Stimulated activated memory B cell treated with anti-CD40 and anti-IgM and Interleukin-4, amounts not matched to agents 10 μg/mL and 1 μg/mL and 100 μg/mL, for 72 hours (primary cell): Measurements from ENCODE around the gene FOXG1.

Experiments used
- ATAC-seq: fragments of 150-1000 bp; cut with Tn5 transposase; 2 replicates; pipeline ENCODE4 v1.10.0; 2021
- H3K27ac Mint-ChIP-seq: one replicate; pipeline ENCODE4 v1.8.0; 2022; ENCODE audit warnings: mild to moderate bottlenecking, mixed read lengths
- H3K27me3 Mint-ChIP-seq: one replicate; pipeline ENCODE4 v1.8.0; 2022; ENCODE audit warnings: mixed read lengths
- H3K36me3 Mint-ChIP-seq: one replicate; pipeline ENCODE4 v1.8.0; 2022; ENCODE audit warnings: mixed read lengths
- H3K4me1 Mint-ChIP-seq: one replicate; pipeline ENCODE4 v1.8.0; 2022; ENCODE audit warnings: mixed read lengths
- H3K4me3 Mint-ChIP-seq: one replicate; pipeline ENCODE4 v1.8.0; 2022; ENCODE audit warnings: mild to moderate bottlenecking, moderate library complexity, mixed read lengths
- H3K9me3 Mint-ChIP-seq: one replicate; pipeline ENCODE4 v1.8.0; 2022; ENCODE audit warnings: mixed read lengths

FOXG1 gene

DNA sequence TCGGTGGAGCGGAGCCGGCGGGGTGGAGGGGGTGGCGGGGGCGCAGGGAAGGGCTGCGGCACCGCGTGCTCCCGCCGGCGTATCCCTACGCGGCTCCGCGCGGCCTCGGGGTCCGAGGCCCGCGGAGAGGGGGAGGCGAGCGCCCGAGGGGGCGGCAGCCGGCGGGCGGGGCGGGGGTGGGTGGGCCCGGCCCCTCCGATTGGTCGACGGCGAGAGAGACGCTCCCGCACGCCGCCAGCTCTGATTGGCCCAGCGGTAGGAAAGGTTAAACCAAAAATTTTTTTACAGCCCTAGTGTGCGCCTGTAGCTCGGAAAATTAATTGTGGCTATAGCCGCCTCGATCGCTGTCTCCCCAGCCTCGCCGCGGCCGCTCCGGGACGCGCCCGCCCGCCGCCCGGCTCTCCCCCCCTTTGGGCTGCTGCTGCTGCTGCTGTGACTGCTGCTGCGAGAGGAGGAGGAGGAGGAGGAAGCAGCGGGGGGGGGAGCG, at the start of gene FOXG1:
Gene FOXG1, plus strand, starts transcription at position 319 of the 487 bp plus-strand sequence. CDS start 493 bp downstream, outside the sequence.
- peaks cover 14% of the 10 kb centered on the region for H3K4me1 Mint-ChIP-seq
- no peak within 1 kb of the TSS for H3K27ac Mint-ChIP-seq
- peaks cover 71% of the 10 kb centered on the region for H3K27me3 Mint-ChIP-seq
- no peak for ATAC-seq
- H3K4me3 Mint-ChIP-seq, result peak within 1 kb of the TSS; percentile 67
- H3K36me3 Mint-ChIP-seq, result peaks cover 5% of the 10 kb centered on the region
- H3K9me3 Mint-ChIP-seq, result peaks cover 10% of the 10 kb centered on the region

DNA sequence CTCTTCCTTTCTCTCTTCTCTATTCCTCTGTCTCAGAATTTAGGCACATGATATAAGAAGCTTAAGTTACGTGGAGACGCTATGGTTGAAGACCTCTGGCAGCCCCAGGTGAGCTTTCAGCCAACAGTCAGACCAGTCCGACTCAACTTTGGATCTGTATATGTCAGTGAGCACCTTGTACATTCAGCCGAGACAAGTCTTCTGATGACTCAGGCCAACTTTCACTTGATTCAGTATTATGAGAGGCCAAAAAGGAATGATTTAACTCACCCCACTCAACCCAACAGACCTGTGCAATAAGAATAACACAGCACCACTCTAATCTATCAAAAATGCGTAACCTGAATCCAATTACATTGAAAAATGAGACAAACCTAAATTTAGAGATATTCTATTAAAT, 47.5 kb upstream of the FOXG1 start:
- no peaks in the 10 kb centered on the region for H3K27me3 Mint-ChIP-seq
- no peak overlapping the region for H3K27ac Mint-ChIP-seq
- H3K9me3 Mint-ChIP-seq, result peaks cover 7% of the 10 kb centered on the region
- no peaks in the 10 kb centered on the region for H3K36me3 Mint-ChIP-seq
- H3K4me1 Mint-ChIP-seq, result no peaks in the 10 kb centered on the region
- no peak overlapping the region for H3K4me3 Mint-ChIP-seq
- no peak for ATAC-seq

DNA sequence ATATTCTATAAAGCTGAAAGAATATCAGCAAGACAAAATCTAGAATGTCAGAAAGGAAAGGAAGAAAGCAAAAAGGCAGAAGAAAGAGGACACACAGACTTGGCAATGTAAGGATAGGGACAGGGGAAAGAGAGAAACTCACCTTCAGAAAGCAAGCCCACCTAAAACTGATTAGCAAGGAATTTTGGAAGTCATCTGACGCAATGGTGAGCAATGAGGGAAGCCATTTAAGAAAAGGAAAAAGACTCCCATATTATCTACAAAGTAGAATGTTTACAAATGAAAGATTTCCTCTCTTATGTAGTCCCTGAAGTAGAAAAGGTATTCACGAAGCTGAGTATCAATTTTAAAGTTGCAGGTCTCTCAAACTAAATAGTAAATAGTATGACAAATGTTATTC, 35.2 kb upstream of the FOXG1 start:
- Mint-ChIP-seq H3K4me3 (no peak overlapping the region), H3K9me3 (peaks cover 5% of the 10 kb centered on the region), H3K27me3 (no peaks in the 10 kb centered on the region), H3K4me1 (no peaks in the 10 kb centered on the region), H3K27ac (no peak overlapping the region), H3K36me3 (no peaks in the 10 kb centered on the region)
- ATAC-seq, result no peak

DNA sequence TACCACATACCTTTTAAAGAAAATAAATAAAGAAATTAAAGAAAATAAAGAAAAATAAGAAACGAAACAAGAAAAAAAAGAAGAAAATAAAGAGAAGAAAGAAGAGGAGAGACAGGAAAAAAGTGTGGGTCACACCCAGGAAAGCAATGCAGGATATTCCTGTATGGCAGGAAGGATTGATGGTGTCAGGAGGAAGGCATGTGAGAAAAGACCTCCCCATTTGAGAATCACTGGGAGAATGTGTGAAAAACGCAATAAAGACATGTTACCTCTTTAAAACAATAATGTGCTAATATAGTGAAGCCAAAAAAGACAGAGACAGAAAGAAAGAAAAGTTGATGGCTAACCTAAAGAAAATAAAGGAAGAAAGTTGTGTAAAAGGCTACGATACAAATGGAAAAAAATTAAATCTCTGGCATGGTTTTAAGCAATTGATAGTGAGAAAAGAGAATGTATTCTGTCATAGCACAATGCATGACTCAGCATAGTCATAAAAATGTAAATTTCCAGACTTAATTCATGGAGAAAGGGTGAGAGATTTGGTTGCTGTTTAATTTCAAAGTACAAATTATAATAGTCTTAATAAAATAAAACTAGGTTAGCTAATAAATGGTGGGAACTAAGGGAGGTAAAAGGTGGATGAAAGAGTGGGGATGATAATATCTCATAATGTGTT, 24.3 kb upstream of the FOXG1 start:
- no peak for ATAC-seq
- Mint-ChIP-seq H3K9me3 (peaks cover 7% of the 10 kb centered on the region), H3K36me3 (no peaks in the 10 kb centered on the region), H3K27me3 (no peaks in the 10 kb centered on the region), H3K4me1 (no peaks in the 10 kb centered on the region), H3K27ac (no peak overlapping the region), H3K4me3 (no peak overlapping the region)

DNA sequence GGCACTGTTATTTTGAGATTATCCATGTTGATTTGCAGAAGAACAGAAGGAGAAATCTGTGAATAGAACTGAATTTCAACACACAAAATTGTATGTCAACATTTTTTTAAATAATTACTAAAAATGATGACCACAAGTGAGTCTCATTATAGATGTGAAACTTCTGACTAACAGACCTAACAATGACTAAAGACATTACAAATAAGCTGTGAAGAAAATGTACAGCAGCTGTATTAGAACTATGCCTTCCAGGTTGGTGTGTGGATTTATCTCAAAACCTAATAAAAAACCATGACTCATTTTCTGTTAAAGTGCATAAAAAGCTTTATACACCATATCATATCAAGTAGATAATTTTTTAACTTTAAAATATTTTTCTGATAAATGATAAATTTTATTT, 22.5 kb upstream of the FOXG1 start:
- no peak overlapping the region for H3K4me3 Mint-ChIP-seq
- H3K4me1 Mint-ChIP-seq, result no peaks in the 10 kb centered on the region
- H3K36me3 Mint-ChIP-seq, result no peaks in the 10 kb centered on the region
- no peak for ATAC-seq
- peaks cover 7% of the 10 kb centered on the region for H3K9me3 Mint-ChIP-seq
- no peaks in the 10 kb centered on the region for H3K27me3 Mint-ChIP-seq
- no peak overlapping the region for H3K27ac Mint-ChIP-seq

DNA sequence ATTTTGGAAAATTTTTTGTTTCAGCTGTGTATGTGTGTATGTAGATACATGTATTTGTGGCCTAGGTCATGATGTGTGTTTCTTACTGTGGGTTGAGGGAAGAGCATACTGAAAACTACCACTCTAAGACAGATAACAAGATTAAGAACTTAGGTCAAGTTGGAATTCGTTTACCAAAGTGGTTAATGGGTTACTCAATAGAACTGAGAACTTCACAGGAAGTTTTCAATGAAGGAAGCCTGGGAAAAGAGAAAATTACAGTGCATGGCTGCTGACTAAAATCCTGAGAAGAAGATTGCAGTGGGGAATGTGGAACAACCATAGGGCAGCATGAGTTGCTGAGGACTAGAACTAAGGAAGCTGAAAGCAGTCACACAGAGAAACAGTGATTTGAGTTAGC, 21.4 kb upstream of the FOXG1 start:
- Mint-ChIP-seq H3K36me3 (no peaks in the 10 kb centered on the region), H3K27me3 (no peaks in the 10 kb centered on the region)
- ATAC-seq, result no peak

DNA sequence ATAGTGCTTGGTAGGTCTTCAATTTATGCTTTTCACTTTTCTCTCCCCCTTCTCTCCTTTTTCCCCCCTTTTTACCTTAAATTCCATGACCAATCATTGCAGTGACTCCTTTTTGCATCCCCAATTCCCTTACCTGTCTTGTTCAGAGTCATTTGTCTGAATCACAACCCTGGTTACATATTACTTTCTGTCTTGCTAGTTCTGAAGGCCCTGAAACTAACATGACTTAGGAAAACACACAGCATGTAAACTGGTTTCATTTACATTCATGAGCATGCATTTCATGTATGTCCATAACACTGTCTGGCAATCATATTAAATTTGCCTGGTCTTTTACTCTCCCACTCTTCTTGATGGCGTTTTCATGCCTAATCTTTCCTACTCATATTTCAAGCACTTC, 20.3 kb upstream of the FOXG1 start:
- Mint-ChIP-seq H3K27me3 (no peaks in the 10 kb centered on the region), H3K9me3 (peaks cover 7% of the 10 kb centered on the region)
- no peak for ATAC-seq

More for the DNA sequence above, 21.4 kb upstream of the FOXG1 start:
- Mint-ChIP-seq H3K4me1 (no peaks in the 10 kb centered on the region), H3K4me3 (no peak overlapping the region), H3K27ac (no peak overlapping the region), H3K9me3 (peaks cover 7% of the 10 kb centered on the region)

DNA sequence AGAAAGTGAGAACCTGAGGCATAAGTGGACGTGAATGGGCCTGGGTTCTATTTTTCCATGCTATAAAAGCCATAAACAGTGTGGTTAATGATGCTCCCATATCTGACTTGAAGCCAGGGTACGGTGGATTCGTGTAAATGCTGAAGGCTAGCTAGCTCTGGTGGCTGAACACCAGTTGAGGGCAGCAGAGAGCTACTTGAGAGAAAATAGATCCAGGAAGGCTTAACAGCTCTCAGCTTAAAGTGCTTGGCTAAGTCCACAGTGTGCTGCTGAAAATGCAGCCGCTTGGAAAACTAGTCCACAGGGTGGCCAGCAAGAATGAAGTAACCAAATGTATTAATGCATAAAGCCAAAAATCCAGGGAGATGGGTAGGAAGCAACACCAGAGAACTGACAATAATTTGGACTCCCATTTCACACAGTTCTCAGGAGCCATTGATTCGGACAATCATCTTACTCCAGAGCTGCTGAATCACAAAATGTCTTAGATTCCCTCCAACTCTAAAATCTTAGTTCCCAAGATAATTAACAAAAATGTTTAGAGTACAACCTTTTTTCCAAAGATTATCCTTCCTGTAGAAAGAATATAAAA, 15.0 kb upstream of the FOXG1 start:
- ATAC-seq, result no peak
- H3K27ac Mint-ChIP-seq, result no peak overlapping the region
- H3K36me3 Mint-ChIP-seq, result no peaks in the 10 kb centered on the region
- peaks cover 35% of the 10 kb centered on the region for H3K27me3 Mint-ChIP-seq
- H3K4me1 Mint-ChIP-seq, result peaks cover 9% of the 10 kb centered on the region
- H3K9me3 Mint-ChIP-seq, result peaks cover 5% of the 10 kb centered on the region
- no peak overlapping the region for H3K4me3 Mint-ChIP-seq

More for the DNA sequence above, 20.3 kb upstream of the FOXG1 start:
- H3K36me3 Mint-ChIP-seq, result no peaks in the 10 kb centered on the region
- H3K4me1 Mint-ChIP-seq, result no peaks in the 10 kb centered on the region
- no peak overlapping the region for H3K4me3 Mint-ChIP-seq
- H3K27ac Mint-ChIP-seq, result no peak overlapping the region

DNA sequence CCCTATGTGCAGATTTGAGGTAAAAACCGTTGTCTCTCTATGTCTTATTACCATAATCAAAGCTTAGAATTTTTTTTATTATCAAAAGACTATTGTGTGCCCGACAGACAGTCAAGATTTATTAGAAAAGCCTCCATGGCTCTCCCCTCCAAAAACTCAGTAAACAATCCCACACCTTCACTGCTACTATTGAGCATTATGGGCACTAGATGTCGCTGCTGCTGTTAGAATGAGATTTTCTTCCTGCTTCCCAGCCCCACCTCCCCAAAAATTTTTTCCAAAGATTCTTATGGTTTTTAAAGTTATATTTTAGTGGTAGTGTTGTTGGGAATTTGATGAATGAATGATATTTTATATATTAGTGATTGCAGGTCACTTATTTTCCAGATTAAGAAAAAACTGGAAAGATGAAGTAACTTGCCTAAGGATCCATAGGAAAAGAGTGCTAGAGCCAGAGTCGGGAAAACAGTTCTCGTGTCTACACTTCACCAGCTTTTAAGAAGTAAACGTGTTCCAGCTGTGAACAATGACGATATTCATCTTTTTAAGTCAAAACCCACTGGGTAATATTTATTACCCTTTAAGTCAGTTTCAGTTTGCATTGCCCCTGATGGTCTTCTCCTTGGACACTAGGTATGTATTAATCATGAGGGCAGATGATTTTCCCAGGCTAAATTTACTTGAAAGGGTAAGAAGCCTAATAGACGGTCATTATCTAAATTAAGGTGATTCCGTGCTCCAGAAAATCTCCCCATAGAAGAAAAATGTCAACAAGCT, 12.2 kb upstream of the FOXG1 start:
- H3K9me3 Mint-ChIP-seq, result no peaks in the 10 kb centered on the region
- H3K36me3 Mint-ChIP-seq, result no peaks in the 10 kb centered on the region
- no peak overlapping the region for H3K27ac Mint-ChIP-seq
- no peak overlapping the region for H3K4me3 Mint-ChIP-seq
- H3K27me3 Mint-ChIP-seq, result peaks cover 64% of the 10 kb centered on the region
- no peak for ATAC-seq
- H3K4me1 Mint-ChIP-seq, result peaks cover 9% of the 10 kb centered on the region

DNA sequence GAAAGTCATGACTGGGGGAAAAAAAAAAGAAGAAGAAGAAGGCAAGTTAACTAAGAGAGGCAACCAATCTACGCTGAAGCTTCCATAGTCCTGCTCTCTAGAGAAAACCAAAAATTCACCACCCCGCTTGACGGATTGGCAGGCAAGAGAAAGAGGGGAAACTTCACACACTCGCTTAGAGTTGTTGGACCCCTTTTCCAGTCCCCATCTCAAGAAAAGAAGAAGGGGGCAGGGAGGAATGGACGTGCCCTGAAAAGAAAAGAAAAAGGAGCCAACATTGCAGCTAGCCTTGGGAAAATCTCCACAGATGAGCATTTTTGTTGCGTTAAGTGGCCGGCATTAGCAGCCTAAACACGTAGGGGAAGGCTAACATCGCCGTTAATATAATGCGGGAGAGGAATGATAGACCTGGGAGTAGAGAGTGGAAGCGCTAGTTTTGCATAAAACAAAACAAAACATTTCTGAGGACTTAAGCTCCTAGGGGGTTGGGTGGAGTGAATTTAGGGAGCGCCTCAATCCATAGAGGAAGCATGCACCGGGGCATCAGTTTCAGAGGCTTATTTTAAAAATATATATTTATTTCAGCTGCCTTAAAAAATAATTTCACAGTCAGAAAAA, 11.3 kb upstream of the FOXG1 start:
- H3K9me3 Mint-ChIP-seq, result peaks cover 2% of the 10 kb centered on the region
- no peak for ATAC-seq
- H3K4me3 Mint-ChIP-seq, result no peak overlapping the region
- no peak overlapping the region for H3K27ac Mint-ChIP-seq
- peaks cover 73% of the 10 kb centered on the region for H3K27me3 Mint-ChIP-seq
- no peaks in the 10 kb centered on the region for H3K36me3 Mint-ChIP-seq
- H3K4me1 Mint-ChIP-seq, result peaks cover 9% of the 10 kb centered on the region

DNA sequence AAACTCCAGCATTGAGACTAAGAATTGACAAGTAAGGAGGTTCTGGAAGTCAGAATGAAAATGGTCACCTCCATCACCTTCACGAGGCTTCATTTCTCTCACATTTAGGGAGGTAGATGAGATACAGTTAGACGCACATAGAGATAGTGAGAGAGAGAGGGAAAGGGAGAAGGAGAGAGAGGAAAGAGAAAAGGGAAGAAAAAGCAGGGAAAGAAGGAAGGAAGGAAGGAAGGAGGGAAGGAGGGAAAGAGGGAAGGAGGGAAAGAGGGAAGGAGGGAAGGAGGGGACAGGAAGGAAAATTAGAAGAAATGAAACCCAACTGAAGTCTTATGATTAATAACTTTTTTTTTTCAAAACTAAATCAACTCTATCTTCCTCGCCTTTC, 10.7 kb upstream of the FOXG1 start:
- Mint-ChIP-seq H3K27me3 (peaks cover 78% of the 10 kb centered on the region), H3K4me1 (peaks cover 9% of the 10 kb centered on the region), H3K36me3 (no peaks in the 10 kb centered on the region), H3K4me3 (no peak overlapping the region), H3K27ac (no peak overlapping the region), H3K9me3 (peaks cover 2% of the 10 kb centered on the region)
- no peak for ATAC-seq

DNA sequence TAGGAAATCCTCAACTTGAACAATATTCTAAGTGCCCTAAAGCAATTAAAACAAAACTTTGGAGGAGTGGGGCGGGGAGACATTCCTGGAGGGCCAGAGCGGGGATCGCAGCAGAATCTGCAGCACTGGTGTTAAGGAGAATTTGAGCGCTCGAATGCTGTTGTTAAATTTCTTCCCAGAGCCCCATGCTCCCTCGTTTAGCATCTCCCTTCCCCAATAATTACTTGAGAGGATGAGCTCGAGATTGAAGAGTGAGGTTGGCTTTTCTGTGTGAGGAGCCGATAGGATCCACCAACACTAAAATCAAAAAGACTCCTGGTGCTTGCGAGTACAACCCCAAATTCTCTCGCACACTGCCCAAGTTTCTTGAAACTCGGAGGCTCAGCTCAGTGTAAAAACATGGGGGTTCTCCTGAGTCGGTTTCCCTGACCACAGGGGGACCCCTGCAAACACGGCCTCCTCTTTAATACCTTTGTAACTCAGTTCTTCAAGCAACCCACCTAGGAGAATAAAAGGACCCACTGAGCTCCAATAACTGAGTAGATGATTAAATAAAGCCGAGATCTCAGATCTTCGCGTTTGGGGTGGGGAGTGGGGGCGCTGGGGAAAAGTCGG, 10.2 kb upstream of the FOXG1 start:
- Mint-ChIP-seq H3K4me1 (peaks cover 9% of the 10 kb centered on the region), H3K27me3 (peaks cover 83% of the 10 kb centered on the region), H3K36me3 (no peaks in the 10 kb centered on the region), H3K9me3 (peaks cover 2% of the 10 kb centered on the region), H3K4me3 (no peak overlapping the region), H3K27ac (no peak overlapping the region)
- ATAC-seq, result no peak

DNA sequence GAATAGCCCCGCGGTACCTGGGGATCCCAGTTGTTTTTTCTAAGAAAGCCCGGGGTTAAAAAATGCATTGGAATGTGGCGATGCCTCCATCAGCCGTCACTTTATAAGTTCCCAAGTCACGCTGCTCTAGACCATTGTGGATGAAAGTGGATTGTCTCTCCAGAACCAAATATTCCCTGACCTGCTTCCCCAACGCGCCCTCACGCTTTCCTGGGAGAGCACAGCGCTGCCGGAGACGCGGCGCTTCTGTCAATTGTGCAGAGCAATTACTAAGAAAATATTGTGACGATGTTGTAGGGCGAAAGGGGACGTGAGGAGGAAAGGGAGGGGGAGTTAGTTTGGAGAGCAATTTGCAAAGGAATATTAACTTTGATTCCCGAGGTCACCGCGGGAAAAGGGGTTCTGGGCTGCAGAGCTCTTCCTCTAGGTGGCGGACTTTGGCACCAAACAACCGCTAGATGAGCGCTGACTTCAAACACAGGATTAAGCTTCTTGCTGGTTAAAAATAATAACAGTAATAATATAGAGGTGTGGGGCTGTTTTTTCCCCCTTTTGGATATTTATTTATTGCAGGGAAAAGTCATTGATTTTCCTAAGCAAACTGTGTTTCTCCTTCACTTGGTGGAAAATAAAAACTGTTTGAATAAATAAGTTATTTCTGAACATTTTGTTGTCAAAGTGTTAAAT, 9.6 kb upstream of the FOXG1 start:
- H3K4me3 Mint-ChIP-seq, result no peak overlapping the region
- H3K27ac Mint-ChIP-seq, result no peak overlapping the region
- H3K4me1 Mint-ChIP-seq, result peaks cover 9% of the 10 kb centered on the region
- H3K27me3 Mint-ChIP-seq, result peaks cover 90% of the 10 kb centered on the region
- ATAC-seq, result no peak
- peaks cover 2% of the 10 kb centered on the region for H3K9me3 Mint-ChIP-seq
- no peaks in the 10 kb centered on the region for H3K36me3 Mint-ChIP-seq

DNA sequence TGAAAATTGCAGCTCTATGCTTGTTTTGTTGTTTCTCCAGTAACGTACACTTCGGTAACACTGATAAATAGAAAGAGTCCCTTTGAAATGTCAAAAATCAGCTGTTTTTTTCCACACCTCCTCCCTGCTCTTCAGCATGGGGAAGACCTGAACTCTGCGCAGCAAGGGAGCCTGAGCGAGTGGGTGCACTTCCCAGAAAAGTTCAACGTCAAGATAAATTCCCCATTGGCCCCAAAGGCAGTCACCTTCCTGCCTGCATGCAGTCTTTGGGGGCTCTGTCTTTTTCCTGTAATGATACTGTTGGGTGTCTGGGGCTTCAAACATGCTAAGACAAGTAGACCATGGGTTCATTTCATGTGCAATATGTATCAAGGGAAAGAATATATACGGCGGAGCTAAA, 8.8 kb upstream of the FOXG1 start:
- ATAC-seq, result no peak
- Mint-ChIP-seq H3K36me3 (no peaks in the 10 kb centered on the region), H3K4me3 (no peak overlapping the region), H3K27me3 (peaks cover 94% of the 10 kb centered on the region), H3K4me1 (peaks cover 9% of the 10 kb centered on the region), H3K27ac (no peak overlapping the region), H3K9me3 (peaks cover 2% of the 10 kb centered on the region)
